Left lung (tissue), 10 donors: Measurements from ENCODE around the gene HCK. TPM values are rescaled to one million over a fixed set of nuclear protein-coding genes. Genes with fewer than 3 reads are reported as not detected.

ENCODE experiments used
- ATAC-seq: fragments of 200-7000 bp; cut with Tn5 transposase; one replicate; pipeline ENCODE4 v1.9.1; 2020; ENCODE audit warnings: moderate library complexity
- DNase-seq, 4 donors: peaks; one replicate each; pipeline ENCODE4 v3.0.0-alpha.2; 2013 to 2020
- H3K27ac ChIP-seq, 2 donors: fragments of 200-600 bp; sonication (generic) in 1 of 2; one replicate each; pipeline versions ENCODE4 v1.5.0 to v1.8.0; 2020 to 2021
- H3K27me3 ChIP-seq, 2 donors: fragments of 200-600 bp; sonication (generic) in 1 of 2; one replicate each; pipeline versions ENCODE4 v1.5.0 to v1.8.0; 2020 to 2021
- H3K36me3 ChIP-seq, 2 donors: fragments of 200-600 bp; sonication (generic) in 1 of 2; one replicate each; pipeline versions ENCODE4 v1.5.0 to v1.8.0; 2020 to 2021
- H3K4me1 ChIP-seq, 2 donors: fragments of 200-600 bp; one replicate each; pipeline ENCODE4 v1.8.0; 2021
- H3K4me3 ChIP-seq, 2 donors: fragments of 200-600 bp; sonication (generic) in 1 of 2; one replicate each; pipeline versions ENCODE4 v1.5.0 to v1.8.0; 2020 to 2021; ENCODE audit warnings: mild to moderate bottlenecking in 1 of 2
- H3K9me3 ChIP-seq, 2 donors: fragments of 200-600 bp; sonication (generic) in 1 of 2; one replicate each; pipeline versions ENCODE4 v1.5.0 to v1.8.0; 2020 to 2021
- CTCF ChIP-seq, 2 donors: fragments of 200-600 bp; sonication (generic) in 1 of 2; IDR thresholded peaks; one replicate each; pipeline versions ENCODE4 v1.5.0 to v1.8.0; 2021; ENCODE audit warnings: antibody characterized with exemption in 2 of 2
- intact Hi-C, 2 donors: fragments of 100-400 bp; cut with DNase I; formaldehyde crosslinking; loops; one replicate each; pipeline versions ENCODE4 v1.11.2 to v1.14.2; 2022
- polyA plus RNA-seq, 6 donors: library from polyadenylated mRNA; unstranded; fragments of 120-200 nt; gene quantifications; one replicate each; pipeline ENCODE4 v1.2.1, GENCODE V29; 2013; ENCODE audit not compliant: insufficient read length in 6 of 6
- total RNA-seq, 2 donors: library from RNA; stranded (reverse); fragmentation: NEBNext Ultra II Directional; extraction: Animal tissue kit (Norgen Biotek cat#: 25700); gene quantifications; one replicate each; pipeline ENCODE4 v1.2.1, GENCODE V29; 2021
- donor health status: DM: no; HTN: yes; CAD: no.
- donor health status: DM: no; HTN: no; CAD: no.

Gene HCK
- total and polyA plus RNA-seq, 8 donors, result 3.0 to 110 (median 5.0) TPM

- Histone ChIP-seq H3K27me3 (peaks cover 19 to 52% of the 10 kb centered on the region in 2 donors), H3K27ac (peak overlapping the region in 1 of 2 donors; percentile 73), H3K36me3 (peaks cover 0 to 15% of the 10 kb centered on the region in 2 donors), H3K9me3 (no peaks in the 10 kb centered on the region), H3K4me3 (no peak overlapping the region), H3K4me1 (peaks cover 0 to 75% of the 10 kb centered on the region in 2 donors)
- no peak for TF ChIP-seq CTCF (IDR thresholded peaks at IDR 0.05)
- peak in 1 of 4 donors; percentile 53 for DNase-seq
- intact Hi-C loops, result no loop called here
- ATAC-seq, result peak; percentile 18
These were observed 4.9 kb downstream of the HCK start for GRCh38 chr20:32056708-32057483.

GRCh38 chr20:32057656-32058184 lies 5.7 kb downstream of the HCK start:
- DNase-seq, result peak in 1 of 4 donors; percentile 44
- intact Hi-C loops, result no loop called here
- TF ChIP-seq CTCF (IDR thresholded peaks at IDR 0.05), result no peak
- ATAC-seq, result no peak
- Histone ChIP-seq H3K4me1 (peaks cover 0 to 73% of the 10 kb centered on the region in 2 donors), H3K36me3 (peaks cover 0 to 20% of the 10 kb centered on the region in 2 donors), H3K27me3 (peaks cover 11 to 50% of the 10 kb centered on the region in 2 donors), H3K4me3 (no peak overlapping the region), H3K27ac (peak overlapping the region in 1 of 2 donors; percentile 73), H3K9me3 (no peaks in the 10 kb centered on the region)

- Histone ChIP-seq H3K36me3 (peaks cover 0 to 20% of the 10 kb centered on the region in 2 donors), H3K4me3 (no peak overlapping the region), H3K4me1 (peaks cover 0 to 81% of the 10 kb centered on the region in 2 donors), H3K27ac (peak overlapping the region in 1 of 2 donors; percentile 46), H3K9me3 (no peaks in the 10 kb centered on the region), H3K27me3 (peaks cover 0 to 43% of the 10 kb centered on the region in 2 donors)
- DNase-seq, result no peak
- intact Hi-C loops, result no loop called here
- ATAC-seq, result no peak
- TF ChIP-seq CTCF (IDR thresholded peaks at IDR 0.05), result no peak
These were observed 7.1 kb downstream of the HCK start for GRCh38 chr20:32059189-32059588.

- Histone ChIP-seq H3K4me1 (peaks cover 0 to 84% of the 10 kb centered on the region in 2 donors), H3K27me3 (peaks cover 0 to 31% of the 10 kb centered on the region in 2 donors), H3K27ac (peak overlapping the region; percentile 53 to 91), H3K4me3 (peak overlapping the region in 1 of 2 donors; percentile 31), H3K9me3 (no peaks in the 10 kb centered on the region), H3K36me3 (peaks cover 0 to 9% of the 10 kb centered on the region in 2 donors)
- DNase-seq (peak in 2 of 4 donors; percentile 88 to 92), ATAC-seq (peak; percentile 85)
- TF ChIP-seq CTCF (IDR thresholded peaks at IDR 0.05), result no peak
- intact Hi-C loops, result no loop called here
These were observed 10.7 kb downstream of the HCK start for GRCh38 chr20:32062776-32063170.

- H3K27ac ChIP-seq, result peak overlapping the region in 1 of 2 donors; percentile 91
- intact Hi-C loops, result no loop called here
These were observed 11.7 kb downstream of the HCK start for GRCh38 chr20:32063695-32064094.

More at GRCh38 chr20:32063695-32064094, 11.7 kb downstream of the HCK start:
- ATAC-seq, result peak; percentile 54
- H3K4me1 ChIP-seq, result peaks cover 0 to 84% of the 10 kb centered on the region in 2 donors
- peak overlapping the region in 1 of 2 donors; percentile 31 for H3K4me3 ChIP-seq
- peak in 1 of 4 donors; percentile 38 for DNase-seq
- peaks cover 0 to 5% of the 10 kb centered on the region in 2 donors for H3K36me3 ChIP-seq
- peaks cover 0 to 30% of the 10 kb centered on the region in 2 donors for H3K27me3 ChIP-seq
- TF ChIP-seq CTCF (IDR thresholded peaks at IDR 0.05), result no peak
- no peaks in the 10 kb centered on the region for H3K9me3 ChIP-seq
